HG02840 (cell line): Measurements from ENCODE around the gene SNX15.
"Not testable (repeated sequence)": the region's sequence is repeated elsewhere in the genome, so short reads cannot be mapped to it uniquely, and the experiment has no call there.

ENCODE experiments used
- ATAC-seq: cut with Tn5 transposase; IDR thresholded peaks from one replicate; pipeline ENCODE4 v1.9.1; 2021; ENCODE audit warnings: mild to moderate bottlenecking, moderate library complexity, moderate number of reproducible peaks; ENCODE audit not compliant: unreplicated experiment, low FRiP score

Gene SNX15, protein sequence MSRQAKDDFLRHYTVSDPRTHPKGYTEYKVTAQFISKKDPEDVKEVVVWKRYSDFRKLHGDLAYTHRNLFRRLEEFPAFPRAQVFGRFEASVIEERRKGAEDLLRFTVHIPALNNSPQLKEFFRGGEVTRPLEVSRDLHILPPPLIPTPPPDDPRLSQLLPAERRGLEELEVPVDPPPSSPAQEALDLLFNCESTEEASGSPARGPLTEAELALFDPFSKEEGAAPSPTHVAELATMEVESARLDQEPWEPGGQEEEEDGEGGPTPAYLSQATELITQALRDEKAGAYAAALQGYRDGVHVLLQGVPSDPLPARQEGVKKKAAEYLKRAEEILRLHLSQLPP

DNA sequence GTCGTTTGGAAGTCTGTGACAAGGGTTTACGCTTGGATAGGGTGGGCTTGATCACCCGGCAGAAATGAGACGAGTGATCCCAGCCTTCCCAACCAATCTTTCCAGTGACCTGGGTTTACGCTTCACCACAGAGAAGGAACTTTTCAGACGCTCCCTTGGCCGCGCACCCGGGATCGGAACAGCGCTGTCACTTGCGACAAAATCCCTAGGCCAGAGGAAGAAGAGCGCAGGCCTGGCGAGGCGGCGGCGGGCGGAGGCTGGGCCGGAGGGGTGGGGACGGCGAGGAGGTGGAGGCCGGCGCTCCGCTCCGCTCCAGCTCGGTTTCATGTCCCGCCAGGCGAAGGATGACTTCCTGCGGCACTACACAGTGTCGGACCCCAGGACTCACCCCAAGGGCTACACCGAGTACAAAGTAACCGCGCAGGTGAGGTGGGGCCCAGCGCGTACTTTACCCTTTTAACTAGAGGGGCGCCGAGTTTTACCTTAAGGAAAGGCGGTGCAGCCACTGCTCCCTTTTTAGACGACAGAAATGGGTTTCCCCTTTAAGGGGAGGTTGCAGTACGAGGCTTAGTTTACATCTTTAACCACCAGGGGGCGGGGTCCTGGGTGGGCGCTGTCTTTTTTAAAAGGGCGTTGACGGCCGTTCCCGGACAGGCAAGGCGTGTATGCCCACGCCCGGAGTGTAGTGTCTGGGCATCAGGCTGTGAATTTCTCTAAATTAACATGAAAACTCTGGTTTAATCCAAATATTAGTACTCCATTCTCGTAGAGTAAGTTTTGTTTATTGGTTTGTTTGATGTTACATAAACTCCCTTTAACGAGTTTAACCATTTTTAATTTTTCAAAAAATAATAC, at the start of gene SNX15:
SNX15 (plus strand) TSS at position 227 of the 855 bp plus-strand sequence; CDS start at position 326, 99 bp downstream.
- peak; percentile 86 for ATAC-seq

DNA sequence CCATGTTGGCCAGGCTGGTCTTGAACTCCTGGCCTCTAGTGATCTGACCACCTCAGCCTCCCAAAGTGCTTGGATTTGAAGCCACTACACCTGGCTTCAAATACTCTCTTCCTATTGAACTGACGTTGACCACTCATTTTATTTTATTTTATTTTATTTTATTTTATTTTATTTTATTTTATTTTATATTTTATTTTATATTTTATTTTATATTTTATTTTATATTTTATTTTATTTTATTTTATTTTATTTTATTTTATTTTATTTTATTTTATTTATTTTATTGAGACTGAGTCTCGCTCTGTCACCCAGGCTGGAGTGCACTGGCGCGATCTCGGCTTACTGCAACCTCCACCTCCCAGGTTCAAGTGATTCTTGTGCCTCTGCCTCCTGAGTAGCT, 43.9 kb upstream of the SNX15 start:
- ATAC-seq, result not testable (repeated sequence)

DNA sequence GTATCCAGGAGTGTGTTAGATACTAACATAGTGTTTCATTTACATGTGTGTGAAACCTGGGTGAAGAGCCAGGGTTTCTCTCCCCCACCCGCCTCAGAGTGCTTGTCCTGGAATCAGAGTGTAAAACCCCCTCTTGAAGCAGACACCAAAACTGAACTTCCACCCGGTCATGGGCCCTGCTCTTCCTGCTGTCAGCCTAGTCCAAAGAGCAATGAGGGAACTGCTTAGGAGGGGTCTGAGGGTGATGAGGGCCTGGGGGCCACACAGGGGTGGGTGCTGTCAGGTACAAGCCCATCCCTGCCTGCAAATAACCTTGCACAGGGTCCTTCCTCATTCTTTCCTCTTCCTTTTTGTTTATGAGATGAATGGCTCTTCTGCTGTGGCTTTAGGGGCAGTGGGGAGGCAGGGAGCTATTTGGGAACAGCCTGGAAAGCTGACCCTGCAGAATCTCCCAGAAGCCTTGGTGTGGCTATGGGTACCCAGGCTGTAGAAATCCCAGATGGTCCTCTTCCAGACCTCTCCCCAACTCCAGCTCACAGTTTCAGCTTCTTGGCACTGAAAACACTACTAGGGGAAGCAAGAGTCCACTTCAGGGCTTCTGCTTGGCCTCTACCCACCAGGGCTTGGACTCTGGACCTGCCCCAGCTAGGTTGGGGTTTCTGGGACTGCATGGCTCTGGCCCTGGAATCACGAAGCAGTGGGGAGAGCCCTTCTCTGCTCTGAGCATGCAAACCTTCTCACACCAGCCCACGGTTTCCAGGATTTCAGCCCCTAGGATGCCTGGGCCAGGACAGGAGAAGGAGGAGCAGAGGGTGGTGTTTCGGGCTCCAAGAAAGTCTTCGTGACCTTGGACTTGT, 39.0 kb upstream of the SNX15 start:
- no peak for ATAC-seq

DNA sequence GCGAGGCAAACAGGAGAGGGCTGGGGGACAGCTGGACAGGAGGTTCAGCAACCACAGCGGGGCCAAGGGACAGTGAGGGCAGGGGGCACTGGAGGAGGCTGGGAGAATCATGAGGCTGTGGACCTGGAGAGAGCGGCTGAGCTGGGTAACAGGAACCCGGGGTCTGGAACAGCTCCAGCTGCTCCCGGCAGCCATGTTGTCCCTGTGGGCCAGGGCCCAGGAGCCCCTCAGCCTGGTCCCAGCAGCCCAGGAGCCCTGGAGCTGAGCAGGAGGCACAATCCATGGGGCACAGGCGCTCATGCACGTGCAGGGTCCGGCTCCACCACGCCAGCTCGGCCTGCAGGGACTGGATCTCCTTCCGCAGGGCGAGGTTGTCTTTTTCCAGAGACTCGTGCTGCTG, 37.8 kb upstream of the SNX15 start:
- ATAC-seq, result no peak

DNA sequence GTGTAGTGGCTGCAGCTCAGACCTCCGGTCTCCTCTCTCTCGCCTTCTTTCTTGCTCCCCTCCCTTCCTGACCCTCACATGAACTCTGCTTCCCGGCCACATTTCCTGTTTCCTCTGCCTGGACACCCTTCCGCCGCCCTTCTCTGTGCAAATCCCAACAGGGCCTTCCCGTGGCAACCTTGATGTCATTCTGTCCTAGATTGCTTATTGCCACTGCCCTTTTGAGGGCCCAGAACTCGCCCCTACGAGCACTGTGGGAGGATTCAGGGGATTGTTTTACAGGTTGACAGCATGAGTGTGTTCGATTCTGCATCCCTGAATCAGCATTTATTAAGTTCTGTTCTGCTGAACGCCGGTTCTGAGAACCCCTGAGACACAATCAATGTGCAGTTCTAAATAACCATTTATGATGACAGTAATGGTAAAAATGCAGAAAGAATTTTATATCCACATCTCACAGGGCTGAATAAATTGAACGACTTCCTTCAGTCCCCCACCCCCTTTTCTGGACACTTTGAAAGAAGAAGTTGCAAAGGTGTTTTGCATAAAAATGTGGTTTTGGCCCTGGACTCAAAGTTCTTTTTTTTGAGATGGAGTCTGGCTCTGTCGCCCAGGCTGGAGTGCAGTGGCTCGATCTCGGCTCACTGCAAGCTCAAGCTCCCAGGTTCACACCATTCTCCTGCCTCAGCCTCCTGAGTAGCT, 36.9 kb upstream of the SNX15 start:
- no peak for ATAC-seq

DNA sequence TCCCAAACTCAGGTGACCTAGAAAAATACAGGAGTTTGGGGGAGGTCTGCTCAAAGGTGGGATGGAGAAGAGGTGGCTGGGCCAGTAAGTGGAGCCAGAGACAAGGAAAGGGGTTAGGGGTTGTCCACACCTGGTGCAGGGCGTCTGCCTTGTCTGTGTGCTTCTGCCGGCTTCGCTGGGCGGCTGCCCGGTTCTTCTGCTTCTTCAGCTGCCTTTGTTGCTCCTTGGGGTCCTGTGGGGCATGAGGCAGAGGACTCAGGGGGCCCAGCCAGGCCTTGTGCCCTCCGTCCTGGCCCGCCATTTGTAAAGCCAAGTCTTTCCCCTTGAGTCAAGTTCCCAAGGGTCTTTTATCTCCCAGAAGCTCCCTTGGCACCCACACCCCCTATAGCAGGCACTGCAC, 32.9 kb upstream of the SNX15 start:
- ATAC-seq, result no peak

DNA sequence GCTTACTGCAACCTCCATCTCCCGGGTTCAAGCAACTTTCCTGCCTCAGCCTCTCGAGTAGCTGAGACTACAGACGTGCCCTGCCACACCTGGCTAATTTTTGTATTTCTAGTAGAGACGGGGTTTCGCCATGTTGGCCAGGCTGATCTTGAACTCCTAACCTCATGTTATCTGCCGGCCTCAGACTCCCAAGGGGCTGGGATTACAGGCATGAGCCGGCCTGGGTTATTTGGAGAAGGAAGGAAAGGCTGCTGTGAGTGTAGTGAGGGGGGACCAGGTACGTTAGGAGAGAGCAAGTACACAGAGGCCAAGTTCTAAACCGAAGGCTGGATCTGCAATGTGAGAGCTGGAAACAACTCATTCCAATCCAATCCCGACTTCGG, 30.9 kb upstream of the SNX15 start:
- no peak for ATAC-seq

DNA sequence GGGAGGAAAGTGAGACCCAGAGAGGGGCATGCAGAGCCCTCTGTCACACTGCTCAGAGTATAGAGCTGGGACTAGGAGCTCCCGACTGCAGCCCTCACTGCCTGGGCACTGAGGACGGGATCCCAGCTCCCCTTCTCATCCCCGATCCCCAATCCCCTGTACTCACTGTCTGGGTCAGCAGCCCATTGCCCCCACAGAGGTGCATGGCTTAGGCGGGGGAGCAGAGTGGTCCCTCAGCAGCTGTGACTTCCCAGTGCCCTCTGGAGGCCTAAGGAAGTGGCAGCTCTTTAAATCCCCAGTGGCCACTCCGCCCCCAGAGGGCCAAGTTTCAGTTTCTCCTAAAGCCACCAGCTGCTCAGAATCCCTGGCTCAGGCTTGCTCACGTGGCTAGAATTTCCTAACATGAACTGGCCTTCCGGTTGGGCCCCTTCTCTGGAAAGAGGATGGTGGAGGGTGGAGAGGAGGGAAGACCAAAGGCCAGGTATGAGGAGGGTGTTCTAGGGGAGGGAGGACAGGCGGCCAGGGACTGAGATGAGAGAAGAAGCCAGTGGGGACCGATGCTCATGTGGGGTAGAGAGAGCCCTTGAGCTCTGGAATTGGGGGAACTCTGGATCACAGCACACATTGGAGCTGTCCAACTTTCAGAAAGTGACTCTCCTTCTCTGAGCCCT, 30.4 kb upstream of the SNX15 start, which contains the start of gene BATF2:
BATF2 (minus strand) TSS at position 262 of the 671 bp plus-strand sequence; CDS start at position 205, 57 bp downstream.
- ATAC-seq, result no peak

DNA sequence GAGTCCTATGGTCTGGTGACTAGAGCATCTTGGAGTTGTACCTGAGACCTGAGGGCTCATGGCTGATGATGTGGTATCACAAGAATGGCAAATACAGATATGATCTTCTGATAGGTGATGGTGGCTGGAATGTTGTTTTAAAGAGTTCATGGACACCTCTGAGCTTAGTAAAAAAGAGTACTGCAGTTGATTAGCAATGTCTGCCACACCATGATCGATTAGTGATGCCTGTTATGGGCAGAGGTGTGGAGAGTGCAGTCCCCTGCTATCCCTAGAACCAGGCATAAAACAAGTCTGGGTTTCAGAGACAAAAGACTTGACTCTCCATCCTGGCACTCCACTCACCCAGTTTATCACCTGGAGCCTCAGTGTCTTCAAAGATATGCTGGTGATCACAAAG, 29.1 kb upstream of the SNX15 start:
- ATAC-seq, result no peak

DNA sequence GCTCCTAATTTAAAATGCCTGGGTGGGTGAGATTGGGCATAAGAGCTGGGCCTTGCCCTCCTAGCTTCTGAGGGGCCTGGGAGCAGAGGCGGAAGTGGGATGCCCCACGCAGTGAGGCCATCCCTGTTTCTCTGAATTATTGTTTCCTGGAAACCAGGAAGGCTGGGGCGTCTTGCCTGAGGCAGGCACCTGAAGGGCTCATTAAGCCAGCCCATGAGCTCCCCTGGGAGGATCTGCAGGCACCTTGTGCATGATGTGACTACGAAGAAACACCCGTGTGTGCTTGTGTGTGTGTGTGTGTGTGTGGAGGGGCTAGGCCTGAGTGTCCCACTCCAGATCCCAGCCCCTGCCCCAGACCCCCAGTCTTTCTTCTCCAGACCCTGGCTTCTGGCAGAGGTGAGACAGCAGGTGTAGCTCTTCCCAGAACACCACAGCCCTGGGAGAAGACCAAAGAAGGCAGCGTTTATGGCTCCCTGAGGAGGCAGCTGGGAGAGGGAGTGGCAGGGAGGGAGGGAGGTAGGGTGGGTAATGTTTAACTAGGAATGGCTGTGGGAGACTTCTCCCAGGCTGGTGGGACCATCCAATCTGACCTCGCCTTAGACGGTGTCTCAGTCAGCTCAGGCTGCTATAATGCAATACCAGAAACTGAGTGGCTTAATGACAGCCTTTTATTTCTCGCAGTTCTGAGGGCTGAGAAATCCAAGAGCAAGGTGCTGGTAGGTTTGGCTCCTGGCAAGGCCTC, 28.4 kb upstream of the SNX15 start:
- ATAC-seq, result no peak

DNA sequence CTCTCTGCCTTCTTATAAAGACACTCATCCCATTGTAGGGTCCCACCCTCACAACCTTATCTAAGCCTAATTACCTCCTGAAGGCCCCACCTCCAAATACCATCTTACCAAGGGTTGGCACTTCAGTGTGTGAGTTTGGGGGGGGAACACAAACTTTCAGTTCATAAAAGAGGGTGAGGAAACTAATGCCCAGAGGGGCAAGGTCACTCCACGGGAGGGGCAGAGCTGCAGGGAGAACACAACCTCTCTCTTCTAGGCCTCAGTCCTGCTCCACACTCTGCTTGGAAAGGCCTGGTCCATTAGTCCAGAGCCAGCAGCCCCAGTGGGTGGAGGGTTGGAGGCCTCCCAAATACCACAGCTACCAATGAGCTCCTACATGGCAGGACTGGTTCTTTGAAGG, 27.8 kb upstream of the SNX15 start:
- ATAC-seq, result no peak

DNA sequence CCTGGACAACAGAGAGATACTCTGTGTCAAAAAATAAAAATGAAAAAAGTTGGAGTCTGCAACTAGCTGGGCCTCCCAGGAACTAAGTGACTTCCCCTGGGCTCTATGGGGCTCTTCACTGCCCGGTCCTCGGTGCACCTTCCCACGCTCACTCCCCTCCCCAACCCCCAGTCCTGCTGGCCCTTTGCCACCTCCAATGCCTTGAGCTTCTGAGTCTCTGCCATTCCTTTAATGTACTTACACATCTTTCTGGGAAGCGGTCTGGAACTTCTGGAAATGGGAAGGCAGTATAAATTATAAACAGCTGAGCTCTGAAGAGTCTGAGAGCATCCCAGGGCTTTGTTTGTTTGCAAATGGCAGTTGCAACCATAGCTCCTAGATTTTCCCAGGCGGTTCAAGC, 24.5 kb upstream of the SNX15 start:
- no peak for ATAC-seq

DNA sequence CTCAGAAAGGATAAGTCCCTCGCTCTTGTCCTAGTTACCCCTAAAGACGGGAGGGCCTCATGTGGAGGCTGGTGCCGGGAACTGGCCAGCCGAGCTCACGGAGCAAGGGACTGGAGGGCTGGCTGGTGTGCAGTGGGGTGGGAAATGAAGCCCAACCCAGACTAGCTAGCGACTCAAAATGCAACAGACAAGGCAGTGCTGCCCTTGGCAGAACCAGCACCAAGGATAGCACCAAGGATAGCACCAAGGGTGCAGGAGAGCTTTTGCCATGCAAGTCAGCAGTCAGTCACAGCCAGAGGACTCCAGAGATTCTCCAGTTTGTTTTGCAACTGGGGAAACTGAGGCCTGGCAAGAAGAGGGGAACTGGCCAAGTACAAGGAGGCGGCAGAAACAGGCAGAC, 24.0 kb upstream of the SNX15 start:
- ATAC-seq, result no peak

DNA sequence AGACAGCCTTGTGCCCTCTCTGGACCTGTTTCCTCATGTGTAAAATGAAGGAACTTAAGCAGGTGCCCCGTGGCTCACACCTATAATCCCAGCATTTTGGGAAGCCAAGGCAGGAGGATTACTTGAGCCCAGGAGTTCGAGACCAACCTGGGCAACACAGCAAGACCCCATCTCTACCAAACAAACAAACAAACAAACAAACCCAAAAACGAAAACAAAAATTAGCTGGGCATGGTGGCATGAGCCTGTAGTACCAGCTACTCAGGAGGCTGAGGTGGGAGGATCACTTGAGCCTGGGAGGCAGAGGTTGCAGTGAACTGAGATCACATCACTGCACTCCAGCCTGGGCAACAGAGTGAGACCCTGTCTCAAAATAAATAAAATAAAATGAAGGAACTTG, 23.3 kb upstream of the SNX15 start:
- ATAC-seq, result not testable (repeated sequence)

DNA sequence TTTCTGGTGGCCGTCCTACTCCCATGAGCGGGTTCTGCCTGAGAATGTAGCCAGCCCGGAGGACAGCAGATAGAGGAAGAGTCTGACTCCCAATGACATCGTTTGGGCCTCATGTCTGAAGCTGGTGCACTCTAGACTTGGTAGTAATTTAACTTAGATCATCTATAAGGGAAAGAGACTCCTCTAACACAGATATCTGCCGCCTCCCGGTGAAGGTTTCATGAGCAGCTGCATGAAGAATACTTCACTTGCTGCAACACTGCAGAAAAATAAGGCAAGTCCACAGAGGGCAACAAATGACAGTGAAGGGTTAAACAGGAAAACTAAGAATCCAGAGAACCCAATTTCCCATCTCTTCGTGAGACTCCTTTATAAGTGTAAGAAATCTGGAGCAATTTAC, 19.2 kb upstream of the SNX15 start:
- ATAC-seq, result no peak

DNA sequence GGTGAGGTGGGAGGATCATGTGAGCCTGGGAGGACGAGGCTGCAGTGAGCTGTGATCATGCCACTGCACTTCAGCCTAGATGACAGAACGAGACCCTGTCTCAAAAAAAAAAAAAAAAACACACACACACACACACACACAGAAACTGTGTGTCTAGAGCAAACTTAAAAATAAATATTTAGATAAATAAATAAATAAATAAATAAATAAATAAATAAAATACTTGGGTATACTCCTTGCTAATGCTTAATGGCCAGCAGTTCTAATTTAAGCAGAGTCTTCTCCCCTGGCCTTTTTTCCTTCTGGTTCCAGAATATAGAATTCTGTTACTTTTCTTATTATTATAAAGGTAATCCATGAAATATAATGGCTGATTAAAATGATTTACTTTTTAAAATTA, 18.4 kb upstream of the SNX15 start:
- ATAC-seq, result no peak

DNA sequence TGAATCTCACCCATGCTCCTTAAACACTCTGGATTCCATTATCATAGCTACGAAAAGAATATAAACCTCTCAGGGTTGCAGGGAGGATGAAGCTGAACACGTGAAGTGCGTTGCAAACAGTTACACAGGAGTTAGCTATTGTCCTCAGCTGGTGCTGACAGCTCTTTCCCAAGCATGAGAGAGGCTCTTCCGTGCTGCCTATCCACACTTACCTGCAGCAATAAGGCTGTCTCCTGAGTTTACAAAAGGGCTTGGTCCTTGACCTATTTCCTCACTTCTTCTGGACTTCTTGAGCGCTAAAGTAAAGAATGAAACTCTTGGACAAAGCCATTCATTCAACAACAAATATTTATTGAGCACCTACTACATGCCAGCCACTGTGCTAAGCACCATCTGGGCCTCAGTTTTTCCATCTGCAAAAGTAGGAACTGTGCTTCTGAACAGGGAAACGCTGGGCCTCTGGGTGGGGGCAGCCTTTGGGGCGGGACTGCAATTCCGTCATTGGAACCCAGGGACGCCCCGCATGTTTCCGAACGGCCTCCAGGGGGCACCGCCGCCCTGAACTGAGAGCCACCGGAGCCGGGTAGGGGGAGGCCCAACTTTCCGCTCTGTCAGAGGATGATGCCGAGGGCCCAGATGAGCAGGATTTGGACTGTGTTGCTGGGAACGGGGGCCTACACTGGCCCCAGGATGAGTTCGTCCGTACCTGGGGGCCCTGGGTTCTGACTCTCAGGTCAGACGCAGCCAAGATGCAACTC, 13.9 kb upstream of the SNX15 start:
- peak; percentile 61 for ATAC-seq
